ENCODE measurements around the gene PSMB1. TPM values are rescaled to one million over a fixed set of nuclear protein-coding genes. Genes with fewer than 3 reads are reported as not detected.

The PSMB1 gene
- total and polyA plus RNA-seq, 4 donors = 118 to 365 (median 228) TPM

Other genes starting within 250 kb of the PSMB1 start
- gene FAM120B, start 246.5 kb downstream of the PSMB1 start, total RNA-seq = 10 to 100 TPM; 29.5 to 35.6 TPM
- 10 to 100 TPM in 1 of 2 donors, 1 to 10 TPM in 1; 8.5 to 11.8 TPM for gene FAM120B, start 246.5 kb downstream of the PSMB1 start, polyA plus RNA-seq
- gene TBP, start 1.1 kb upstream of the PSMB1 start, total RNA-seq = 10 to 100 TPM; 12.5 to 13.7 TPM
- 10 to 100 TPM in 1 of 2 donors, 1 to 10 TPM in 1; 9.2 to 10.0 TPM for gene TBP, start 1.1 kb upstream of the PSMB1 start, polyA plus RNA-seq
- 10 to 100 TPM; 30.6 to 44.7 TPM for gene PDCD2, start 31.3 kb upstream of the PSMB1 start, total RNA-seq
- gene PDCD2, start 31.3 kb upstream of the PSMB1 start, polyA plus RNA-seq = 10 to 100 TPM; 43.9 to 57.4 TPM

Data from lung (tissue), 4 donors.